ENCODE results near the gene ZNF426. TPM values are rescaled to one million over a fixed set of nuclear protein-coding genes. Genes with fewer than 3 reads are reported as not detected.
"Not testable (repeated sequence)": the region's sequence is repeated elsewhere in the genome, so short reads cannot be mapped to it uniquely, and the experiment has no call there.

The ZNF426 gene
- total RNA-seq, 2 donors from 2014 or later = 12.7 to 17.9 TPM

DNA sequence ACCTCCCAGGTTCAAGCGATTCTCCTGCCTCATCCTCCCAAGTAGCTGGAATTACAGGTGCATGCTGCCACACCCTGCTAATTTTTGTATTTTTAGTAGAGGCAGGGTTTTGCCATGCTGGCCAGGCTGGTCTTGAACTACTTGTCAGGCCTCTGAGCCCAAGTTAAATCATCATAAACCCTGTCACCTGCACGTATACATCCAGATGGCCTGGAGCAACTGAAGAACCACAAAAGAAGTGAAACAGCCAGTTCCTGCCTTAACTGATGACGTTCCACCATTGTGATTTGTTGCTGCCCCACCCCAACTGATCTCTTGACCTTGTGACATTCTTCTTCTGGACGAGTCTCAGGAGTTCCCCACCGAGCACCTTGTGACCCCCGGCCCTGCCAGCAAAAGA is 756 bp upstream of the ZNF426 start:
- peaks cover 11% of the 10 kb centered on the region for H3K9me3 Mint-ChIP-seq
- H3K27me3 Mint-ChIP-seq; DNase-seq (ENCODE audit: low spot score); ATAC-seq: not testable (repeated sequence)
- peaks cover 20 to 28% of the 10 kb centered on the region in 2 donors for H3K4me1 Mint-ChIP-seq (ENCODE audit: low read depth in 2 of 2)
- H3K36me3 Mint-ChIP-seq = peaks cover 44% of the 10 kb centered on the region
- peak overlapping the region; percentile 97 to 99 for H3K27ac Mint-ChIP-seq
- H3K4me3 Mint-ChIP-seq = peak overlapping the region; percentile 93

DNA sequence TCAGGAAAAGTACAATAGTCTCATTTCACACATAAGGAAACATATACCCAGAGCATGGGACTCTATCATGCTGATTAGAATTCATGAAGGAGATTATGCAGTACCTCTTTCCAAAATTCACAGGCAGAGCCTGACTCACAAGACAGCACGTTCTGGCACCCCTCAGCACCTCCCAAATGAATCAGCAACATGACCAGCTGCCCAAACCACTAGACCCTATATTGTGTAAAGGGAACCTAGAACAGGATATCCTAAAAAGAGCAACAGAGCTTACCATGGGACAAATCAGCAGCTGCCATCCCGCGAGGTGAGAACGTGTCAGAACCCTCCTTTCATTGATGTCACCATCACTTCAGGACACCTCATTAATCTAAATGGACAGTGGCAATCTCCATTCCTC is 2.5 kb downstream of the ZNF426 start:
- no peak for DNase-seq (ENCODE audit: low spot score)
- no peak for ATAC-seq
- Mint-ChIP-seq H3K27ac (no peak overlapping the region), H3K4me1 (ENCODE audit: low read depth in 2 of 2) (peaks cover 20 to 28% of the 10 kb centered on the region in 2 donors), H3K27me3 (no peaks in the 10 kb centered on the region), H3K9me3 (peaks cover 17% of the 10 kb centered on the region), H3K36me3 (peaks cover 76% of the 10 kb centered on the region), H3K4me3 (no peak overlapping the region)

DNA sequence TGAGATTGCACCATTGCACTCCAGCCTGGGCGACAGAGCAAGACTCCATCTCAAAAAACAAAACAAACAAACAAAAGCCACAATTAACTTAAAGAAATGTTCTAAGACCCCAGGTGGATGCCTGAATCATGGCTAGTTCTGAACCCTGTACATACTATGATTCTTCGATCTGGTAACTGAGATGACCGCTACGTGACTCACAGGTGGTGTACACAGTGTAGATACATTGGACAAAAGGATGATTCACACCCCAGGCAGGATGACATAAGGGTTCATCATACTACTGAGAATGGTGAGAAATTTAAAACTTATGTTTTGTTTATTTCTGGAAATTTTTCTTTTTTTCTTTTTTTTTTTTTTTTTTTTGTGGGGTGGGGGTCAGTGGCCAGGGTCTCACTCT is 6.5 kb downstream of the ZNF426 start:
- Mint-ChIP-seq H3K4me3 (no peak overlapping the region), H3K36me3 (peaks cover 80% of the 10 kb centered on the region), H3K9me3 (peaks cover 13% of the 10 kb centered on the region), H3K4me1 (ENCODE audit: low read depth in 2 of 2) (peaks cover 4% of the 10 kb centered on the region in 2 donors), H3K27ac (no peak overlapping the region), H3K27me3 (no peaks in the 10 kb centered on the region)
- DNase-seq (ENCODE audit: low spot score) (no peak), ATAC-seq (no peak)

DNA sequence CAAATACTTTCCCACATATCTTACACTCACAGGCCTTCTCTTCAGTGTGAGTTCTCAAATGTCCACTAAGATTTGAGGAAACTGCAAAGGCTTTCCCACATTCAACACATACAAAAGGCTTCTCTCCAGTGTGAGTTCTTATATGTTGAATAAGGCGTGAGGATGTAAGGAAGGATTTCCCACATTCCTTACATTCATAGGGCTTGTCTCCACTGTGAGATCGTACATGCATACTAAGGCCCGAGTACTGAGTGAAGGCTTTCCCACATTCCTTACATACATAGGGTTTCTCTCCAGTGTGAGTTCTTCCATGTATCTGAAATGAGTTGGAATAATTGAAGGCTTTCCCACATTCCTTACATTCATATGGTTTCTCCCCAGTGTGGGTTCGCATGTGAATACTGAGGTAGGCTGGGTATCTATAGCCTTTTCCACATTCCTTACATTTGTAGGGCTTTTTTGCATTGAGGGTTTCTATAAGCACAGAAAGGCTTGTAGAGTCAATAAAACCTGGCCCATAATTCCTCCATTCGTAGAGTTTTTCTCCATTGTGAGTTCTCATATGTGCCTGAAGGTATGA is 9.6 kb downstream of the ZNF426 start:
- Mint-ChIP-seq H3K4me3 (no peak overlapping the region), H3K27ac (no peak overlapping the region), H3K27me3 (no peaks in the 10 kb centered on the region), H3K9me3 (peaks cover 20% of the 10 kb centered on the region), H3K4me1 (ENCODE audit: low read depth in 2 of 2) (no peaks in the 10 kb centered on the region), H3K36me3 (peaks cover 76% of the 10 kb centered on the region)
- no peak for DNase-seq (ENCODE audit: low spot score)
- no peak for ATAC-seq

DNA sequence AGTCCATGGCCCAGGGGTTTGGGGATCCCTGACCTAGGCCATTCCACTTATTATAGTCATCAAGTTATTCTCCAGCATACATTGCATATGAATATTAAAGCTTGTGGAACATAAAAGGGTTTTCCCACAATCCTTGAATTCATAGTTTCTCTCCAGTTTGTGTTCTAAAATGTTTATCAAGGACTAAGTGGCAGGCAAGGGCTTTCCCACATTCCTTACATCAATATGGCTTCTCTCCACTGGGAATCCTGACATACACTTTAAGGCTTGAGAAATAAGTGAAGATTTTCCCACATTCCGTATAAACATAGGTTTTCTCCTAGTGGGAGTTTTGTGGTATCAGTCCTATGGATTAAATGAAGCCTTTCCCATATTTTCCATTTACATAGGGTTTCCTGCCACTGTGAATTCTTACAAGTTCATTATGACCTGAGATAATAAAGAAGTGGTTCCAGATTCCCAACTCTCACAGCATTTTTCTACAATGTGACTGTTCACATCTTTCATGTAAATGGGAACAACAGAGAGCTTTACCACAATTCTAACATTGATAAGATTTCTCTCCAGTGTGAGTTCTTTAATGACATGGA is 14.5 kb downstream of the ZNF426 start:
- Mint-ChIP-seq H3K27ac (no peak overlapping the region), H3K27me3 (no peaks in the 10 kb centered on the region), H3K4me3 (no peak overlapping the region), H3K4me1 (ENCODE audit: low read depth in 2 of 2) (no peaks in the 10 kb centered on the region), H3K9me3 (peaks cover 27% of the 10 kb centered on the region), H3K36me3 (peaks cover 57% of the 10 kb centered on the region)
- no peak for ATAC-seq
- DNase-seq (ENCODE audit: low spot score) = no peak

DNA sequence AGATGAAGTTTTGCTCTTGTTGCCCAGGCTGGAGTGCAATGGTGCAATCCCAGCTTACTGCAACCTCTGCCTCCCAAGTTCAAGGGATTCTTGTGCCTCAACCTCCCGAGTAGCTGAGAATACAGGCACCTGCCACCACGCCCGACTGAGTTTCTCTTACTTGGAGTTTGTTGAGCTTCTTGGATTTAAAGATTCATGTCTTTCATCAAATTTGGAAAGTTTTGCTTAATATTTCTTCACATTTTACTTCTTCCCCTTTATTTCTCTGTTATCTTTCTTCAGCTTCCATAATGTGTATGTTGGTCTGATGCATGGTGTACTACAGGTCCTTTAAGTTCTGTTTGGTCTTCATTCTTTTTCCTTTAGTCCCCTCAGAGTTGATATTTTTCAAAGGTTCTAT is 31.2 kb downstream of the ZNF426 start:
- no peak for ATAC-seq
- Mint-ChIP-seq H3K27ac (no peak overlapping the region), H3K27me3 (no peaks in the 10 kb centered on the region), H3K4me1 (ENCODE audit: low read depth in 2 of 2) (no peaks in the 10 kb centered on the region), H3K36me3 (peaks cover 28% of the 10 kb centered on the region), H3K9me3 (peaks cover 9% of the 10 kb centered on the region), H3K4me3 (no peak overlapping the region)
- no peak for DNase-seq (ENCODE audit: low spot score)

DNA sequence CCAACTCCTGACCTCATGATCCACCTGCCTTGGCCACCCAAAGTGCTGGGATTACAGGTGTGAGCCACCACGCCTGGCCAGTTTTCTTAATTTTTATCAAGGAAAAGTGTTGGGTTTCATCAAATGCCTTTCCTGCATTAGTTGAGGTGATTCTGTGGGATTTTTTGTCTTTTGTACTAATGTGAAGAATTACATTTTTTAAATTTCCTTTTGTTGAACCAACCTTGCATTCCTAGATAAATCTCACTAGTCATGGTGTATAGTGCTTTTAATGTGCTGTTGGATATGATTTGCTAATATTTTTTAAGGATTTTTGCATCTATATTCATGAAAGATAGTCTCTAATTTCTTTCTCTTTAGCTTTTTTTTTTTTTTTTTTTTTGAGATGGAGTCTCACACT is 37.6 kb downstream of the ZNF426 start:
- H3K27ac Mint-ChIP-seq = no peak overlapping the region
- ATAC-seq = no peak
- DNase-seq (ENCODE audit: low spot score) = no peak
- no peak overlapping the region for H3K4me3 Mint-ChIP-seq
- H3K9me3 Mint-ChIP-seq = peaks cover under 1% of the 10 kb centered on the region
- H3K27me3 Mint-ChIP-seq = no peaks in the 10 kb centered on the region
- H3K36me3 Mint-ChIP-seq = peaks cover 30% of the 10 kb centered on the region
- H3K4me1 Mint-ChIP-seq (ENCODE audit: low read depth in 2 of 2) = peaks cover 0 to 9% of the 10 kb centered on the region in 2 donors

DNA sequence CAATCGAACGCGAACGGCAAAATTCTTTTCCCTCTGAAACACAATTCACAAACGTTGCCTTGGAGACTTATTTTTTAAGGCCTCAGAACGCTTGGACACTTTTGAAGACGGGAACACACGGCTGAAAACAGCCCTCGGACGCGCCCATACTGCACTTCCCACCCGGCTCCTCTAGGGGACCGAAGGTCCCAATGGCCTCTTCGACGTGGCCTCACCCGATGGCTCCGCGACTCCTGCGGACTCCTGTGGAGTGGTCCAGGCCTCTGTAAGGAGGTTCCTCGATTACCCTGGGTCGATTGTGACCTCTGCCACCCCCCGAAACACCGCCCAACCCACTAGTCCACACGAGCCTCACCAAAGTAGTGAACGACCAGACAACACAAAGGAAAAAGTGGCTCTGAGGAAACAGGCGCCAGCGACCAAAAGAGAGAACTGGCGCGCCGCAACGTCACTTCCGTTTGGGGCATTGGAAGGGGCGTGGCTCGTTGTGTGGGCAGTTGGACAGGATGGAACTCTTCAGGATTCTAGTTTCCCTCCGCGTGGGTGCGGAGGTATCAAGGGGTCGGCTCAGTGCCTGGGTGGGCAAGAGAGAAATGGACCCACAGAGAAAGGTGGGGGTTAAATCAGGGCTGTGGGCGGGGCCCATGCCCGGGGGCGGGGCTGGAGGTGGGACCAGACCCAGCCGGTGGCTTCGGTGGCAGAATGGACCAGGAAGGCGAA is 40.1 kb downstream of the ZNF426 start, which contains the start of gene ZNF560:
TSS of gene ZNF560 (minus strand) at position 434 of the 720 bp plus-strand sequence. CDS start 23,303 bp downstream, outside the sequence.
- Mint-ChIP-seq H3K27ac (no peak within 1 kb of the TSS), H3K4me1 (ENCODE audit: low read depth in 2 of 2) (peaks cover 0 to 9% of the 10 kb centered on the region in 2 donors), H3K4me3 (peak within 1 kb of the TSS; percentile 44), H3K27me3 (no peaks in the 10 kb centered on the region), H3K36me3 (peaks cover 29% of the 10 kb centered on the region), H3K9me3 (no peaks in the 10 kb centered on the region)
- ATAC-seq (peak in 1 of 2 donors; percentile 55), DNase-seq (ENCODE audit: low spot score) (no peak)

DNA sequence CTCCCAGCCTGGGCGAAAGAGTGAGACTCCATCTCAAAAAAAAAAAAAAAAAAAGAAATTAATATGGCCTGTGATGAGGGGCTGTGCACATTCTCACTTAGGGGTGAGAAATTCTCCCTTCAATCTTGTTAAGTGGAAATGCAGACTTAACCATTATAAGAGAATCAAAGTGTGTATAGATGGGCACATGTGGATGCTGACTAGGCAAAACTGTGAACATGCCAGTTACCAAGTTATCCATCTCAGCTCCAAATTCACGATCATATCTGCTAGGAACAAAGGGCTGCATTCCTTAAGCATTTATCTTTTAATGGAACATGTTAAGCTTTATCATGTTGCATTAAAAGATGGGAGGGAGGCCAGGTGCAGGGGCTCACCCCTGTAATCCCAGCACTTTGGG is 44.3 kb downstream of the ZNF426 start:
- no peak overlapping the region for H3K27ac Mint-ChIP-seq
- H3K36me3 Mint-ChIP-seq = peaks cover 9% of the 10 kb centered on the region
- no peaks in the 10 kb centered on the region for H3K27me3 Mint-ChIP-seq
- ATAC-seq (no peak), DNase-seq (ENCODE audit: low spot score) (no peak)
- no peak overlapping the region for H3K4me3 Mint-ChIP-seq
- peaks cover 4% of the 10 kb centered on the region for H3K9me3 Mint-ChIP-seq
- peaks cover 0 to 9% of the 10 kb centered on the region in 2 donors for H3K4me1 Mint-ChIP-seq (ENCODE audit: low read depth in 2 of 2)

DNA sequence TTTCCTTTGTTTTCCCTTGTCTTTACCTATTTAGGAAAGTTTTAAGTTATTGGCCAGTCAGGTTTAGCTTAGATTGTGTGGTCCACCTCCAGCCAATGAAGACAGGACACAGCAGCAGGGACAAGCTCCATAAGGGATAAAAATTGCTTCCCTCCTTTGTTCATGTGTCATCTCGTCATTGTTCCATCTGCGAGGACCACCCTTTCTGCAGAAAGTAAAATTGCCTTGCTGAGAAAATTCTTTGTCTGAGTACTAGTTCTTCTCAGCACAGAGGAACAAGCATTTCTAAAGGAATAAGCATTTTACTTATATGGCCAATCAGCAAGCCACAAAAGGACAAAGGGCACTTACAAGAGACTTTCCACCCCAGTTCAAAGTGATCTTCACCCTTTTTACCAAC is 51.4 kb downstream of the ZNF426 start:
- H3K4me3 Mint-ChIP-seq = no peak overlapping the region
- H3K36me3 Mint-ChIP-seq = peaks cover 24% of the 10 kb centered on the region
- no peak for DNase-seq (ENCODE audit: low spot score)
- peaks cover 14% of the 10 kb centered on the region for H3K9me3 Mint-ChIP-seq
- no peak overlapping the region for H3K27ac Mint-ChIP-seq
- H3K27me3 Mint-ChIP-seq = no peaks in the 10 kb centered on the region
- no peaks in the 10 kb centered on the region for H3K4me1 Mint-ChIP-seq (ENCODE audit: low read depth in 2 of 2)
- no peak for ATAC-seq

DNA sequence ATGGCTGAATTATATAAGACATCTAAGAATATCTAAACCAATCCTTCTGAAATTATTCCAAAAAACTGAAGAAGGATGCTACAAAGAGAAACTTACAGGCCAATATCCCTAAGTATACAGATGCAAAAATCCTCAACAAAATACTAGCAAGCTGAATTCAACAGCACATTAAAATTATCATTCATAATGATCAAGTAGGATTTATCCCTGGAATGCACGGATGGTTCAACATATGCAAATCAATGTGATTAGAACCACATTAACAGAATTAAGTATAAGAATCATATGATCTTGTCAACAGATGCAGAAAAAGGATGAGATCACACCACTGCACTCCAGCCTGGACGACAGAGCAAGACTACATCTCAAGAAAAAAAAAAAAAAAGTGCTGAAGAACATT is 53.3 kb downstream of the ZNF426 start:
- no peak overlapping the region for H3K4me3 Mint-ChIP-seq
- ATAC-seq (no peak), DNase-seq (ENCODE audit: low spot score) (no peak)
- no peak overlapping the region for H3K27ac Mint-ChIP-seq
- H3K9me3 Mint-ChIP-seq = peaks cover 16% of the 10 kb centered on the region
- H3K27me3 Mint-ChIP-seq = no peaks in the 10 kb centered on the region
- peaks cover 28% of the 10 kb centered on the region for H3K36me3 Mint-ChIP-seq
- H3K4me1 Mint-ChIP-seq (ENCODE audit: low read depth in 2 of 2) = no peaks in the 10 kb centered on the region

DNA sequence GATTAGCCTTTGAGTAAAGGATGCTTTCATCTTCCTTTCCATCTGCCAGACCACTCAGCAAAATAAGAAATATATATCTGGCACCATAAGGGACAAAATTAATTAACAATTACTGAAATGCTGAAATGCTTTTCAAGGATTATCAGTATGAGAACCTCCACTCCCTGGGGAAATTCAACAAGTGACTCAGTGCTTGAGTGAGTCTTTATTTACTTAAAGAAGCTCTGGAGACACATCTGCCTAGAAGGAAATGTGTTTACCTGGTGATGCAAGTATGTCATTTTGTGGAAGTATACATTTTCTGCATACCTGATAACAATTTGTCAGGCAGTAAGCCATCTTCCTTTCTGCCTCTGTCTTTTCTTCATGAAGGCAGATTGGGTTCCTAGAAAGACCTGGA is 63.5 kb downstream of the ZNF426 start:
- Mint-ChIP-seq H3K27me3 (peaks cover 4 to 5% of the 10 kb centered on the region in 2 donors), H3K36me3 (peaks cover 36% of the 10 kb centered on the region), H3K4me1 (ENCODE audit: low read depth in 2 of 2) (no peaks in the 10 kb centered on the region), H3K4me3 (no peak overlapping the region), H3K9me3 (peaks cover 18% of the 10 kb centered on the region), H3K27ac (no peak overlapping the region)
- ATAC-seq (no peak), DNase-seq (ENCODE audit: low spot score) (no peak)
